Adipose tissue (tissue), 3 donors: ENCODE data around the gene HOXA4. TPM values are rescaled to one million over a fixed set of nuclear protein-coding genes. Genes with fewer than 3 reads are reported as not detected.

Source experiments
- H3K27ac ChIP-seq: one replicate; pipeline ENCODE4 v1.5.1; 2013; ENCODE audit warnings: low read depth, low read length
- WGBS, 3 donors: extraction: QIAGEN DNeasy Blood & Tissue Kit; methylation state at CpG; one replicate each; pipeline ENCODE4 v1.1.7; 2013; 5-methylcytosine and 5-hydroxymethylcytosine counted together
- polyA plus RNA-seq, 3 donors: library from polyadenylated mRNA; stranded (reverse); fragments of 200-250 nt; gene quantifications; one replicate each; pipeline ENCODE4 v1.2.3, GENCODE V29; 2013
- donor health status: healthy with polysubstance abuse.
- donor health status: Bipolar disorder and iron deficiency.
- donor health status: healthy.

The HOXA4 gene
- polyA plus RNA-seq, 3 donors, result 1.2 to 19.8 (median 4.9) TPM

GRCh38 chr7:27113991-27114769 is 16.4 kb downstream of the HOXA4 start:
- 11 to 55% (median 39%) methylated on average over 18 to 26 of the region's 26 CpGs for WGBS, 3 donors
- peak overlapping the region; percentile 51 for H3K27ac ChIP-seq

GRCh38 chr7:27112955-27113949 is 17.3 kb downstream of the HOXA4 start:
- H3K27ac ChIP-seq, result peak overlapping the region; percentile 79
- WGBS, 3 donors, result 12 to 44% (median 42%) methylated on average over 40 to 57 of the region's 57 CpGs

- H3K27ac ChIP-seq, result no peak overlapping the region
- 32 to 41% (median 41%) methylated on average over 4 of the region's 4 CpGs for WGBS, 3 donors
These were observed 18.2 kb downstream of the HOXA4 start for GRCh38 chr7:27112361-27112760.

GRCh38 chr7:27111751-27112277 is 18.7 kb downstream of the HOXA4 start:
- H3K27ac ChIP-seq, result peak overlapping the region; percentile 91
- WGBS, 3 donors, result 13 to 40% (median 38%) methylated on average over 4 of the region's 4 CpGs

- H3K27ac ChIP-seq, result peak overlapping the region; percentile 82
- WGBS, 3 donors, result 21 to 48% (median 33%) methylated on average over 6 of the region's 6 CpGs
These were observed 19.4 kb downstream of the HOXA4 start for GRCh38 chr7:27111042-27111750.

- 23 to 63% (median 59%) methylated on average over 64 to 66 of the region's 66 CpGs for WGBS, 3 donors
- peak overlapping the region; percentile 82 for H3K27ac ChIP-seq
These were observed 20.1 kb downstream of the HOXA4 start for GRCh38 chr7:27110186-27111031.

GRCh38 chr7:27109466-27110185 is 20.9 kb downstream of the HOXA4 start:
- WGBS, 3 donors, result 68 to 89% (median 81%) methylated on average over 4 of the region's 4 CpGs
- H3K27ac ChIP-seq, result peak overlapping the region; percentile 77

GRCh38 chr7:27108390-27109127 is 22.0 kb downstream of the HOXA4 start:
- 11 to 48% (median 39%) methylated on average over 37 to 41 of the region's 41 CpGs for WGBS, 3 donors
- peak overlapping the region; percentile 77 for H3K27ac ChIP-seq

GRCh38 chr7:27107391-27108381 is 22.9 kb downstream of the HOXA4 start:
- WGBS, 3 donors, result 26 to 48% (median 43%) methylated on average over 47 of the region's 47 CpGs
- peak overlapping the region; percentile 77 for H3K27ac ChIP-seq

GRCh38 chr7:27106901-27107240 is 23.7 kb downstream of the HOXA4 start:
- WGBS, 3 donors, result 21 to 53% (median 36%) methylated on average over 14 of the region's 14 CpGs
- peak overlapping the region; percentile 86 for H3K27ac ChIP-seq

- 20 to 44% (median 43%) methylated on average over 44 of the region's 44 CpGs for WGBS, 3 donors
- H3K27ac ChIP-seq, result peak overlapping the region; percentile 86
These were observed 24.2 kb downstream of the HOXA4 start for GRCh38 chr7:27106181-27106900.

- WGBS, 3 donors, result 45 to 78% (median 70%) methylated on average over 13 of the region's 13 CpGs
- no peak overlapping the region for H3K27ac ChIP-seq
These were observed 25.1 kb downstream of the HOXA4 start for GRCh38 chr7:27105301-27106031.

- WGBS, 3 donors, result 27 to 54% (median 47%) methylated on average over 13 of the region's 13 CpGs
- peak overlapping the region; percentile 85 for H3K27ac ChIP-seq
These were observed 26.1 kb downstream of the HOXA4 start for GRCh38 chr7:27104341-27105058.
